Inflammatory macrophage treated with lipopolysaccharide for 1 hour (primary cell): ENCODE data around the gene PLD5.

ENCODE experiments used
- DNase-seq, 2 donors: peaks; one replicate each; pipeline ENCODE4 v3.0.0-alpha.2; 2020 to 2022

Gene PLD5

DNA sequence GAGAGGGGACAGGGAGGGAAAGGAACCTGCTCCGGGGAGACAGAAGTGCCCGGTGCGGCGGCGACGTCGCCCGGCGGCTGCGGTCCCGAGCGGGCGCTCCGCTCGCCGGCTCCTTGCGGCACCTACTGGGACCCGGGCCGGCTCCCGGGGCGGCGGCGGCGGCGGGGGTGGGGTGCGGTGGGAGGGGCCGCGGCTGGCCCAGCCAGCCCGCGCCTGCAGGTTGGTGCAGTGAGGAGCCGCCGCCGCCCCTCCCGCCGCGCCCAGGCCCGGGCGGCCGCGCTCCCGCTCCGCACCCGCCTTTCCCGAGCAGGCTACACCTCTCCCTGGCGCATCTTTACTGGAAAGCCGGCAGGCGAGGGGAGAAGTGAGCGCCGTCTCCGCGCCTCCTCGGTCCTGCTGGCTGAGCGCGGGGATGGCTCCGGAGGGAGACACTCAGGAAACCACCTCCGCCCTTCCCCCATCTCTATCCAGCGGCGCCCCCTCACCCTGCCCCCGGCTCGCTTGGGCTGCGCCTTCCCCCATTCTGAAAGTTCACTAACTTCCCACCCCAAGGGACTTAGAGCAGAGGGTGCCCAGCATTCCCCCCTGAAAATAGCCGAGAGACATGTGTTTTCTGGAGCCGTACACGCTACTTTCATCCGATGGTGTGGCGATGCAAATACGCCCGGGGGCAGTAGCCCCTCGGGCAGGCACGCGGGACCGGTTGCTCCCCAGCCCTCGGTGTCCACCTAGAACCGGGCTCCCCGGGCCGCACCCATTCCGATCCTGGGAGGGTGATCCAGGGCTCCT lies at the start of gene PLD5:
PLD5 (minus strand) TSS at position 127 of the 789 bp plus-strand sequence.
- DNase-seq = no peak

GRCh38 chr1:242569867-242570266 lies 45.4 kb upstream of the PLD5 start:
- no peak for DNase-seq

GRCh38 chr1:242568666-242569065 lies 44.2 kb upstream of the PLD5 start:
- DNase-seq = no peak

GRCh38 chr1:242567596-242567995 lies 43.1 kb upstream of the PLD5 start:
- DNase-seq = no peak

- DNase-seq = no peak
Observed at GRCh38 chr1:242556759-242557158, 32.3 kb upstream of the PLD5 start.

DNA sequence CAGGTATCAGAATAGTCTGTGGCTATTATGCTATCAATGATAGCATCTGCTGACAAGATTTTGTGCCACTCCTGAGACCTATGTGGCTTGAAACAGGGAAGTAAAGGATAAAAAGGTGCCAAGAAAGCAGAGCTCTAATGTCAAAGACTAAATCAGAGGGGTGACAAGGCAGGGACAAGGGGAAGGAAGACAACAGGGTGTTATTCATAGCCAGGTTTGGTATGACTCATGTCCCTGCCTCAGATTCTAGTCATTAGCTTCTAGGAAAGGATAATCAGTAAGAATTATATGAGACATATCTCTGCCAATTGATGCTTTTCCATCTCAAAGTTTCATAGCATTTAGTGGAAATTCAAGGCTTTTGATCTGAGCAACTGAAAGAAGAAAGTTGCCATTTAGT lies 31.8 kb upstream of the PLD5 start:
- DNase-seq = no peak

DNA sequence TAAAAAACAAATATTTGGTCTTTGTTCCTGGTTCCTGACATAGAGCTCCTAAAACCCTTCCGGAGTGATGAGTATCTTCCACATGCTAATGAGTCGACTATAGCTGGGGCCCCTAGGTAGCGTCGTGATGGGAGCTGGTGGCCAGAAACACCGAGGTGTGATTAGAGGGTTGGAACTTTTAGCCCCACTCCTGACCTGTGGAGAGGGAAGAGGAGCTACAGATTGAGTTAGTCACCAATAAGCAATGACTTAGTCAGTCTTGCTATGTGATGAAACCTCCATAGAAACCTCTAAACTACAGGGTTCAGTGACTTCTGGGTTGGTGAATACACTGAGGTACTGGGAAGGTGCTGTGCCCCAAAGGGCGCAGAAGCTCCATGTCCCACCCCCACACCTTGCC lies 30.1 kb upstream of the PLD5 start:
- no peak for DNase-seq

DNA sequence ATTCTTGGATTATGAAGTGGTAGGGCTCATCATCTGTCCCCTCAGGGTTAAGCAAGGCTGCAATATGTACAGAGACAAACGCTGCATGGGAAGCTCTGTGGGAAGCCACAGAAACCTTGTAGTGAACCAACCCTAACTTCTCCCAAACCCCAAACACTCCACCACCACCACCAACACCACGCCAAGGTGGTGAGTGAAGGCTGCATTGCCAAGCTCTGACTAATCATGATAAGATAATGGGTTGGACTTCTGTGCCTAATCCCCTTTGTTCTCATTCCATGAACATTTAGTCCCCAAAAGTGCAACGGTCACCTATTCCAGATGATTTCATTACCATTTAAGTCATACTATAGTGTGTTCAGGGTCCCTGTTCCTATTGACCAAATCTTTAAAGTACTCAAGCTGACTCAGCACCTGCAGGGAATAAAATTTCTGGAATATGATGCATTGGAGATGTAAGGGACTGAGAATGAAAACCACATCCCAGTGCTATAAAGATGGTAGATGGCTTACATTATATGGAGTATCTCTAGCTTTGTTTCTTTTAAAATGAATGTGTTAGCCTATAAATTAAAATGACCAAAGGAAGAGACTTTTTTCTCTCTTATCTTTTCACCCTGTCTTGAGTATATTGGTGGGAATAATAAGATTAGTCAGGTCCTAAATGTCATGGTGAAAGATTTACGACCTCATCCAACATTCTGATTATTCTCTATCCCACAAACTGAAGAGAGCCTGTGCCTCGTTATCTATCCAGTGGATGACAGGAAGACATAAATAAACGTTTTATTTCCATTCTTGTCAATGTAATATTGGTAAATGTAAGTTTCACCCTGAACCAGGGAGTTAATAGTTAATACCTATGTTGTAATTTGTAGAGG lies 22.6 kb upstream of the PLD5 start:
- no peak for DNase-seq

GRCh38 chr1:242546441-242546840 lies 21.9 kb upstream of the PLD5 start:
- no peak for DNase-seq

GRCh38 chr1:242544071-242544470 lies 19.6 kb upstream of the PLD5 start:
- DNase-seq = no peak

- no peak for DNase-seq
Observed at GRCh38 chr1:242542271-242542670, 17.8 kb upstream of the PLD5 start.

DNA sequence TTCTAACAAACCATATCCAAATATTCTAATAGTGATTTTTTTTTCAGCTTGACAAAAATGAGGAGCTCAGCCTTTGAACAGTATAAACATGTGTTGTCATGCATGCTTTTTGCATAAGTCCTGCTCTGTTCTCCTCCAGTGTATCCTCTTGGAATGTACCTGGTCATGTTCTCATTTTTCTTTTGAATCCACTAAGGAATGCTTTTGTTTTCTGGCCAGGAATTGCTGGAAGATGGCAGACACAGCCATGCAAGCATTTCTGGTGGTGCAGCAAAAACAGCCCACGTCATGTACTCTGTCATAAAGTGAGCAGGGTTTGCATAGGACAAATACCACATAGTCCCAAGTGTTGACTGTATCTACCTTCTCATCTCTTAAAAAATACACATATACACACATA lies 11.5 kb upstream of the PLD5 start:
- DNase-seq = no peak

DNA sequence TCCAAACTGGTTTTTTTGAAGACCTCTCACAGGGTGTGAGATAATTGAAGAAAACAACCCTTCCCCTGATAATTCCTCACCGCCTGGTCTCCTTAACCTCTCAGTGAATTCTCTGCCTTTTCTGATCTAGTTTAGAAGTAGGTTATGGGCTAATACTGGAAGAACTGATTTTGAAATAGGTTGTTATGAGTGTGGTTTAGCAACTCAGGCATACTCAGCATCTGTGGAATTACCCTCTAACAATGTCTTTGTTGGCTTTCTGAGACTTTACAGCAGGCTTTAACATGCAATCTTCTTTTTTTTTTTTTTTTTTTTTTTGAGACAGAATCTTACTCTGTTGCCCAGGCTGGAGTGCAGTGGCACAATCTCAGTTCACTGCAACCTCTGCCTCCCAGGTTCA lies 10.3 kb upstream of the PLD5 start:
- no peak for DNase-seq

DNA sequence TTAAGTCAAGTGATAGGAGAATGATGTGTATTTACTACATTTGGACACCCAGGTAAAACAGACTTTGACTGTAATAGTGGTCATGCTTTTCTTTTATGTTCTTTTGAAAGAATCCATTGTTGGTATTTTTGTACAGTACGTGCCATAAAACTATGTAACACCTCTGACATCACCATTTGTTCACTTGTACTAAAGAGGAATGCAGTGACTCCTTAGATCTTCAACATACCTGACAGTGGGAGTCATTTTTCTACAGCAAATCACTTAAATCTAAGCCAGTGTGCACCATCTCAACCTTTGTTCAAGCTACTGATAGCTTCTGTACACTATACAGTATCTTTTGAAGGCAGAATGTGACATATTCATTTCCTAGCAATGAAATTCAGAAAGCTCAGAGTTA lies 6.3 kb upstream of the PLD5 start:
- no peak for DNase-seq

GRCh38 chr1:242525769-242526168 lies 1.3 kb upstream of the PLD5 start:
- DNase-seq = no peak

GRCh38 chr1:242525360-242525722 lies 844 bp upstream of the PLD5 start:
- DNase-seq = no peak

- DNase-seq = no peak
Observed at GRCh38 chr1:242523719-242524570, 552 bp downstream of the PLD5 start.

DNA sequence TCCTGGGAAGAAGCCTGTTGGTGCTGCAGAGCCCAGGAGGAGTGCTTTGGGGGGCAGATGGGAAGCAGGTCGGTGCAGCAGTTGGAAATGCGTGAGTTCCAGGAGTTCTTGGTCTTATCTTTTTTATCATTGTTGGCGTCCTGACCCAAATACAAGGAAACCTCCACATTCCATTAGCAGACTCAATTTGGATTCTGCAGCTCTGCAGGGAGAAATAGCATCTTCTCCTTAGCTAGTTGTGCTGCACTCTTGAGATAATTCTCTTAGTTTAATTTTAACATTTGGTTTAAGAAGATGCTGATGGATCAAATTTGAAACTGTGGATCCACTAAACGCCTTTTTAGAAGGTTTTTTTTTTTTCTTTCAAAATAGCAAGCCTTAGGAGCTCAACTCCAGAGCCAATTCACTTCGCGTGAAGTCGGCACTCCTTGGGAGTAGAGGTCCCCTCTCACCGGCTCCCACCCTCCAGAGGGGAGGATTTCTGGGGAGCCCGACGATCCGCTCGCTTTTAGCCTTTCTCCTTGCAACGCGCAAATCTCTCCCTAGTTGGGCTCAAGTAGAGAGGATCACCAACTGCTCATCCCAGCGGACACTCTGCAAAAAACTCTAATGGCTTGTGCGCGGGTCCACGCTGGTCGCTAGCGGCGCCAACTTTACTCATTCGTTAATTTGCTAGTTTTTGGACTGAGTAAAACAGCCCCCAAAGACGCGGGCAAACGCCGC lies 1.3 kb downstream of the PLD5 start:
- DNase-seq = no peak

GRCh38 chr1:242522304-242522945 lies 2.1 kb downstream of the PLD5 start:
- no peak for DNase-seq

DNA sequence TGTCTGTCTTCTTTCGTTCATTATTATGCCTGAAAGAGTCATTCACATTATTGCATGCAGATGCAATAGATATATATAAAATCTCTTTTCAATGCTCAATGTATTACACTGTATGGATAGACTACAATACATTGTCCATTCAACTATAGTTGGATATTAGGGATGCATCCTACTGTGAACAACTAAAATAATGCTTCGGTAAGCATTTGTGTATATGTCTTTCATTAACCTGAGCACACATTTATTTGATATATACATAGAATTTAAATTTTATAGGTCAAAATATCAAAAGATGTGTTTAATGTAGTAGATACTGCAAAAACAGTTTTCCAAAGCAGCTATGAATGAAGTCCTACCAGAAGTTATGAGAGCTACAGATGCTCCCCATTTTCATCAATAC lies 8.9 kb downstream of the PLD5 start:
- no peak for DNase-seq

DNA sequence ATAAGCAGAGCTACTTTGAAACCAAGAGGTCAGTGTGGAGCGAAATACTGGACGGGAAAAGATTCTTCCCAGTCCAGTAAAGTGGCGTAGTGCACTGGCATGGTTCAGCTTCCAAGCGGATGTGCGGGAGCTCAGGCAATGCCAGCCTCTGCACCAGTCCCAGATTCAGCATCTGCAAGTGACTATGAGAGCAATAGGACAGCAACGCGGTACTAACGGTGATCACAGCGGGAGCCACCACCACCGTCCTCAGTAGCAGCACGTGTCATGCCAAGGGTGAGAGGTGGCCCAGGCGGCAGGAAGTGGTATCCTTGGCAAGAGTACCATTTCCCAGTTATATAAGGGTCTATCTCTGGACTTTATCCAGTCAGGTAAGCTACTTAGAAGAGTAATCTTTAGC lies 17.8 kb downstream of the PLD5 start:
- no peak for DNase-seq

GRCh38 chr1:242489545-242489944 lies 35.0 kb downstream of the PLD5 start:
- no peak for DNase-seq
